Measurements from ENCODE around the gene FMNL2.
"Not testable (repeated sequence)": the region's sequence is repeated elsewhere in the genome, so short reads cannot be mapped to it uniquely, and the experiment has no call there.

Gene FMNL2

GRCh38 chr2:152335016-152335725 is at the start of gene FMNL2:
TSS of gene FMNL2 (plus strand) at chr2:152335174.
- in situ Hi-C loops (cut with MboI; ENCODE audit: low sequenced_read_pairs): no loop called here

- in situ Hi-C loops (cut with MboI; ENCODE audit: low sequenced_read_pairs): no loop called here
Measured at GRCh38 chr2:152292991-152293390, 42.0 kb upstream of the FMNL2 start.

GRCh38 chr2:152297715-152298114 is 37.3 kb upstream of the FMNL2 start:
- in situ Hi-C loops (cut with MboI; ENCODE audit: low sequenced_read_pairs): no loop called here

- in situ Hi-C loops (cut with MboI; ENCODE audit: low sequenced_read_pairs): no loop called here
Measured at GRCh38 chr2:152298754-152299153, 36.2 kb upstream of the FMNL2 start.

DNA sequence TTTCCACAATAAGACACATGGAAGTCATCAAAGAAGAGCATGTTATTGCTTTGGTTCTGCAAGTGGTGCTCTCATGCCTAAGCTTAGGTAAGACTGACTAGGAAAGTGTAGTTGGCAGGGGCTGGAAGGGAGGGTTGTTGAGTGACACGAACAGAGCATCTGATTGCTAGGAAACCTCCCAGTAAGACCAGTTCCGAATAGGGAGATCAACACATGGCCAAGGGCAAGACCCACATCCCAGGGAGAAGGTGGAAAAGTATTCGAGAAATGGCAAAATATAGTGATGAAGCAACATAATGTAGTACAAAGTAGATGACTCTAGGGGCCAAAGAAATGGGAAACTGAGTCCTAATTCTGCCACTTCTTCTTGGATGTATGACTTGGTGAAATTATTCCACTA is 33.8 kb upstream of the FMNL2 start:
- in situ Hi-C loops (cut with MboI; ENCODE audit: low sequenced_read_pairs): no loop called here

GRCh38 chr2:152303951-152304350 is 31.0 kb upstream of the FMNL2 start:
- in situ Hi-C loops (cut with MboI; ENCODE audit: low sequenced_read_pairs): no loop called here

DNA sequence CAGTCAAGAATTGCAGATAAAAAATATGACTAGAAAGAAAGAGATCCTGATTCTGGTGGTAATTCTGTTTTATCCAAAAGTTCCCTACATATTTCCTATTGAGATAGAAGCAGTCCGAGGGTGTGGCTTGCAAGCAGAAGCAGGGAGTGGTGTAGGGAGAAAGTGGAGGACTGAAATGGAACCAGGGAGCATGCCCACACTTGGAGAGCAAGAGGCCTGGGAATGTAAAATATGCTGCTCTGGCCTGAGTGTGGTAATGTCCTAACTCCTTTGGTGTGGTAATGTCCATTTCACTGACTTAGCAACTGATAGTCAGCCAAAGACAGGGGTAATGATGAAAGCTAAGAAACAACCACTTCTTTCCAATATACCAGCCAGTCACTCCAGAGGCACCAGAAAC is 30.1 kb upstream of the FMNL2 start:
- in situ Hi-C loops (cut with MboI; ENCODE audit: low sequenced_read_pairs): no loop called here

DNA sequence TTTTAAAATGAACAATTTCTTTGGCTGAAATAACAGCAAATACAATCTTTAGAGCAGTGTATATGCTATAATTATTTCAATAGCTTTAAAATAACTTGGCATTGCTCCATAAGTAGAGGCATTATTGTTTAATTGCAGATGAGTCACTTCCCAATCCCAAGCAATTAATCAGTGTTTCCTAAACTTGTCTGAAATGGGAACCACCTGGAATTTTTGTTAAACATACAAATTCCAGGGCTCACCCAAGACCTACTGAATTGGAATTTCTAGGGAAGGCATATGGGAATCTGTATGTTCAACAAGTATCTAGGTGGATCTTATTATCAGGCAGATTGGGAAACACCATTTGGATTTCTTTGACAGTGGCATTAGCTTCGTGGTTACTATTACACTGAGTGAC is 27.1 kb upstream of the FMNL2 start:
- in situ Hi-C loops (cut with MboI; ENCODE audit: low sequenced_read_pairs): no loop called here

DNA sequence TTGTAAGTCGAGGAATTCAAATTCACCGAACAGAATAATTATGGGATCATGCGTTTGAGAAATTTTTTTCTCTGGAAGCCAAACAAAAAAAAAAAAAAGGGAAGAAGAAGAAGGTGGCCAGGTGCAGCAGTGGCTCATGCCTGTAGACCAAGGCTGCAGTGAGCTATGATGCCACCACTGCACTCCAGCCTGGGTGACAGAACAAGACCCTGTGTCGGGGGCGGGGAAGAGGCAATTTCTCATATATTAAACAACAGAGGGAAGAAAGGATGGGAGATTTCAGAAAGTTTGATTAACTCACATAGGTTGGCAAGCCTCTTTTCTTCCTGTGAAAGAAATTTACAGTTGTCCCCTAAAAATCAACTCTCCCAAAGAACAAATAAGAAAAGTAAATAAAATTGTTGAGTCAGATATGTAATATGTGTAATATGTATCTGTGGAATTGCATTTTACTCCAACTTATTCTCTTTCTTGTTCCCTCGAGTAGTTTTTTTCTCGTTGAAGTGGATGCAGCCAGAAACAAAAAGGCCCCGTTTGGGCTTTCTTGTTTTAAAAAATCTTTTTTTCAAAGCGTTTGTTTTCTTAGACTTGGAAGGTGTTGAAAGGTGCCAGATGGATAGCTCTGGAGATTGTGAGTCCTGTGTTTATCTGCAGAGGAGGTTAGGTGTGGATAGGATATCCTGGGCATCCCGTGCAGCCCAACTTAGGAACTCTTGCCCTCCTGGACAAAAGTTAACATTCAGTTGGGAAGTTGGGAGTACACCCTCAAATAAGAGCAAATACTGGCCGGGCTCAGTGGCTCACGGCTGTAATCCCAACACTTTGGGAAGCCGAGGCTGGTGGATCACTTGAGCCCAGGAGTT is 25.4 kb upstream of the FMNL2 start:
- in situ Hi-C loops (cut with MboI; ENCODE audit: low sequenced_read_pairs): no loop called here

DNA sequence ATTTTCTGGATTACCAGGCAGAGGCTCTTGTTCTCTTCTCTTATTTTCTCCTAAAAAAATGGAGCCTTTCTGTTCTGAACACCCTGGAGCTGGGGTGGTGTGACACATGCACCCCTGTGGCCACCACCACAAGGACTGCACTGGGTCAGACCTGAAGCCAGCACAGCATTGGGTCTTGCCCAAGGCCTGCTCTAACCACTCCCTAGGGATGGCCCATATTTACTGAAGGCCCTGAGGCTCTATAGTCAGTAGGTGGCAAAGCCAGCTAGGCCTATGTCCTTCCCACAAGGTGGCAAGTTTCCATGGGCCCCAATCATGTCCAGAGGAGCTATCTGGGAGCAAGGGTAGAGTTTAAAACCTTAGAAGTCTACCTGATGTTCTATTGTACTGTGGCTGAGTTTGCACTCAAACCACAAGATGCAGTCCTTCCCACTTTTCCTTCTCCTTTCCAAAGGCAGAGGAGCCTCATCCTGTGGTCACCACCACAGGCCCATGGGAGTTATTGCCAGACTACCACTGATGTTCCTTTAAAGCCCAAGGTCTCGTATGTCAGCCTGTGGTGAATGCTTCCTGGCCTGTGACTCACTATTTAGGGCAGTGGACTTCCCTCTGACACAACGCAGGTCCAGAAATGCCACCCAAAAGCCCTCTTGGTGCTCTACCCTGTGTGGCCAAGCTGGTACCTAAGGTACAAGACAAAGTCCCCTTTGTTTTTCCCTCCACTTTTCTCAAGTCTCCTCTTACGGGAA is 15.0 kb upstream of the FMNL2 start:
- in situ Hi-C loops (cut with MboI; ENCODE audit: low sequenced_read_pairs): no loop called here

- in situ Hi-C loops (cut with MboI; ENCODE audit: low sequenced_read_pairs): no loop called here
Measured at GRCh38 chr2:152320814-152321213, 14.2 kb upstream of the FMNL2 start.

DNA sequence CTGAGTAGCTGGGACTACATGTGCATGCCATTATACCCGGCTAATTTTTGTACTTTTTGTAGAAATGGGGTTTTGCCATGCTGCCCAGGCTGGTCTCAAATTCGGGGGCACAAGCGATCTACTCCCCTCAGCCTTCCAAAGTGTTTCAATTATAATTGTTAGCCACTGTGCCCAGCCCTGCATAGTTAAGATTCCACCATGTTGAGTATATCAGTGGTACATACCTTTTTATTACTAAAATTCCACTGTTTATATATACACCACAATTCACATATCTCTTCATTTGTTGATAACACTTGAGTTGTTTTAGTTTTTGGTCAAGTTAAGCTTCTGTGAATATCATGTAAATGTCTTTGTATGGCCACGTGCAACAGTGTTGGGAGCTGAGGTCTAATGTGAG is 12.8 kb upstream of the FMNL2 start:
- in situ Hi-C loops (cut with MboI; ENCODE audit: low sequenced_read_pairs): no loop called here

GRCh38 chr2:152325126-152325525 is 9.8 kb upstream of the FMNL2 start:
- in situ Hi-C loops (cut with MboI; ENCODE audit: low sequenced_read_pairs): not testable (repeated sequence)

DNA sequence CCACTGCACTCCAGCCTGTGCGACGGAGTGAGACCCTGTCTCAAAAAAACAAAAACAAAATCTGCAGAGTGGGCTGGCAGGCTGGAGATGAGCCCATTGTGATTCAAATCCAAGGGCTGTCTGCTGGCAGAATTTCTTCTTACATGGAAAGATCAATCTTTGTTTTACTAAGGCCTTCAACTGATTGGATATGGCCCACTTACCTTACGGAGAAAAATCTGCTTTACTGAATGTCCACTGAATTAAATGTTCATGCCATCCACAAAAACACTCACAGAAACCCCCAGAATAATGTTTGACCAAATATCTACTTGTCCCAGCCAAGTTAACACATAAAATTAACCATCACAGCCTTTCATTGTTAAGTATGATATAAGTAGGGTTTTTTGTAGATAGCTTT is 8.3 kb upstream of the FMNL2 start:
- in situ Hi-C loops (cut with MboI; ENCODE audit: low sequenced_read_pairs): no loop called here

- in situ Hi-C loops (cut with MboI; ENCODE audit: low sequenced_read_pairs): no loop called here
Measured at GRCh38 chr2:152328013-152328412, 7.0 kb upstream of the FMNL2 start.

- in situ Hi-C loops (cut with MboI; ENCODE audit: low sequenced_read_pairs): no loop called here
Measured at GRCh38 chr2:152330235-152330866, 4.6 kb upstream of the FMNL2 start.

GRCh38 chr2:152334701-152335015 is 316 bp upstream of the FMNL2 start:
- in situ Hi-C loops (cut with MboI; ENCODE audit: low sequenced_read_pairs): no loop called here

- in situ Hi-C loops (cut with MboI; ENCODE audit: low sequenced_read_pairs): no loop called here
Measured at GRCh38 chr2:152335726-152336118, 748 bp downstream of the FMNL2 start.

DNA sequence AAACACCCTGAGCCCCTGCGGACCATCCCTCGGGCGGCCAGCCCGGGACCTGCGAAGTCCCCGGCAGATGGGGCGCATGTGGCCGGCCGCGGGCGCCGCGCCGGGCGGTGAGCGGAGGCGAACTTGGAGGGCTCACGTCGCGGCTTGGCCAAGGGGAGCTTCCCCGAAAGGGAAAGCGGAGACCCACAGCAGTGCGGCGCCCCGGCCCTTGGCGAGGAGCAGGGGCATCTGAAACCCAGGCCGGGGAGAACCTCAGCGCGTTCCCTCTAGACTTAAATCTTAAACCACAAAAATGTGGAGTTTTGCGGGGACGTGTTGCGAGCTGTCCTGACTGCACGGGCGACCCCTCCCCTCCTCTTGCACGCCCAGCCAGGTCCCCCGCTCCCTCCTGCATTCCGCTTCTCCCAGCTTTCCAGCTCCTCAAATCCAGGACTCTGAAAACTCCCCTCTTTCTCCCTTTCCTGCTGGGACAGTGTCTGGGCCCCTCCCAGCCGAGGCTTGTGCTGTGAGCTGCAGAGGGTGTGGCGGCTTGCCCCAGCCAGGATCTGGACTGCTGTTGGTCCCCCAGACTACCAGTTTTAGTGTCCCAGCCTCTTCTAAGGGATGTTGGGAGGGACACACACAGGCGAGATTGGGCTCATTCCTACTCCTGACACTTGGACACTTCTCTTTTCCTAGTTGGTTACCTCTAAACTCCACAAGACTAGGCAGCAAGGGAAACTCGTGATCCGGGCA is 1.3 kb downstream of the FMNL2 start:
- in situ Hi-C loops (cut with MboI; ENCODE audit: low sequenced_read_pairs): no loop called here

DNA sequence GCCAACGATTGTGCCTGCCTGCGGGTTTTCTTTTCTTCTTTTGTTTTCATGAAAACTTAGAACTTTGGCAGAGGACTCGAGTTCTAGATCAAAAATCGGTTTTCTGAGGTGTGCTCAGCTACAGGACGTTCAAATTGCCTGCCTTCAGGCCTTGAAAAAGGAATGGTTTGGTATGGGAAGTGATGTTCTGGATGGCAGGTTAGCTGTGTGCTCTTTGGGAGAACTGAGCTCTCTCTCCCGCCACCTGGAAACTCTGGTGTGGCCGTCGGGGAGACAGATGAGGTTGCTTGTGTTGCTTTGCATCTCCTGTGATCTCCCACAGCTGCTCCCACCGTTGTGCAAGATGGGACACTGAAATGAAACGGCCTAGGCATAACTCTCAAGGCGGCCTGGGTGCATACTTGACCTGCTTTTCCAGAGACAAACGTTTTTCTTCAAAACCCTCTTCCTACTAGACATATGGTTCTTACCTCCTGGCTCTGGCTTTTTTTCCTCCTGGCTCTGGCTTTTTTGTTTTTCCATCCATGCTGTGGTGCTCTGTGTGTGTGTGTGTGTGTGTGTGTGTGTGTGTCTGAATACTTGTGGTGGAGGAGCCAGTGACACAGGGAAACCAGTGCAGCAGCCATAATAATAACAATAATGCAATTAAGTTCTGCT is 2.0 kb downstream of the FMNL2 start:
- in situ Hi-C loops (cut with MboI; ENCODE audit: low sequenced_read_pairs): no loop called here
